GM12874 (cell line): ENCODE measurements around the gene SH2D3A.

Source experiments
- CTCF ChIP-seq: IDR thresholded peaks from 2 replicates; pipeline ENCODE4 v1.5.1; 2011; ENCODE audit warnings: low read depth, mild to moderate bottlenecking, control low read depth, low read length, moderate library complexity; ENCODE audit not compliant: insufficient read depth

The SH2D3A gene

GRCh38 chr19:6713773-6714692 is 53.2 kb downstream of the SH2D3A start:
- no peak for TF ChIP-seq CTCF

- TF ChIP-seq CTCF: no peak
These were observed 54.3 kb downstream of the SH2D3A start for GRCh38 chr19:6712692-6713670.

GRCh38 chr19:6712231-6712630 is 55.0 kb downstream of the SH2D3A start:
- no peak for TF ChIP-seq CTCF

- no peak for TF ChIP-seq CTCF
These were observed 55.6 kb downstream of the SH2D3A start for GRCh38 chr19:6711605-6712004.

- TF ChIP-seq CTCF: no peak
These were observed 56.2 kb downstream of the SH2D3A start for GRCh38 chr19:6711078-6711361.

- TF ChIP-seq CTCF: no peak
These were observed 56.8 kb downstream of the SH2D3A start for GRCh38 chr19:6710273-6711077.
